Osteoblast (primary cell): ENCODE measurements around the gene DPYSL5. TPM values are rescaled to one million over a fixed set of nuclear protein-coding genes. Genes with fewer than 3 reads are reported as not detected.

ENCODE experiments used
- DNase-seq: peaks from one replicate; pipeline ENCODE4 v3.0.0; 2011; ENCODE audit warnings: low spot score, mixed read lengths; ENCODE audit not compliant: insufficient read length; ENCODE audit errors: missing footprints
- H2AFZ ChIP-seq: 2 replicates; pipeline ENCODE4 v1.6.0; 2011; ENCODE audit warnings: mild to moderate bottlenecking, low read length
- H3K27ac ChIP-seq: 2 replicates; pipeline ENCODE4 v1.5.1; 2011; ENCODE audit warnings: mild to moderate bottlenecking, low read depth, low read length, moderate library complexity
- H3K27me3 ChIP-seq: 2 replicates; pipeline ENCODE4 v1.6.0; 2012; ENCODE audit warnings: mild to moderate bottlenecking, control low read depth, inconsistent platforms, low read length, moderate library complexity; ENCODE audit not compliant: insufficient read depth
- H3K36me3 ChIP-seq: 2 replicates; pipeline ENCODE4 v1.5.1; 2011; ENCODE audit warnings: mild to moderate bottlenecking, low read length, control low read depth, moderate library complexity; ENCODE audit not compliant: insufficient read depth
- H3K4me1 ChIP-seq: 2 replicates; pipeline ENCODE4 v1.5.1; 2011; ENCODE audit warnings: mild to moderate bottlenecking, low read length, control low read depth, moderate library complexity; ENCODE audit not compliant: insufficient read depth
- H3K4me2 ChIP-seq: 2 replicates; pipeline ENCODE4 v1.6.0; 2011; ENCODE audit warnings: mild to moderate bottlenecking, low read length; ENCODE audit not compliant: insufficient read depth
- H3K4me3 ChIP-seq: fragments of 200-600 bp; sonication (generic); 3 replicates; pipeline ENCODE4 v1.5.1; 2012; ENCODE audit warnings: mild to moderate bottlenecking, low read length, inconsistent platforms; ENCODE audit not compliant: insufficient read depth
- H3K79me2 ChIP-seq: 2 replicates; pipeline ENCODE4 v1.6.0; 2012; ENCODE audit warnings: mild to moderate bottlenecking, low read length, control low read depth, inconsistent platforms; ENCODE audit not compliant: insufficient read depth
- H3K9me3 ChIP-seq: 2 replicates; pipeline ENCODE4 v1.5.1; 2011; ENCODE audit warnings: low read depth, low read length, control low read depth
- H4K20me1 ChIP-seq: 2 replicates; pipeline ENCODE4 v1.6.0; 2012; ENCODE audit warnings: mild to moderate bottlenecking, low read length, control low read depth; ENCODE audit not compliant: insufficient read depth
- total RNA-seq: library from RNA; depleted of rRNA; stranded (reverse); fragments of >200 nt; gene quantifications from 2 replicates; pipeline ENCODE4 v1.2.3, GENCODE V29; 2012
- TF ChIP-seq, protein P1 (sequence below): IDR thresholded peaks from 2 replicates; pipeline ENCODE4 v1.5.1; 2011; ENCODE audit warnings: mild to moderate bottlenecking, low read depth, low read length, moderate library complexity; ENCODE audit errors: extremely low read depth

The DPYSL5 gene
- total RNA-seq, 1 donor = not detected

DNA sequence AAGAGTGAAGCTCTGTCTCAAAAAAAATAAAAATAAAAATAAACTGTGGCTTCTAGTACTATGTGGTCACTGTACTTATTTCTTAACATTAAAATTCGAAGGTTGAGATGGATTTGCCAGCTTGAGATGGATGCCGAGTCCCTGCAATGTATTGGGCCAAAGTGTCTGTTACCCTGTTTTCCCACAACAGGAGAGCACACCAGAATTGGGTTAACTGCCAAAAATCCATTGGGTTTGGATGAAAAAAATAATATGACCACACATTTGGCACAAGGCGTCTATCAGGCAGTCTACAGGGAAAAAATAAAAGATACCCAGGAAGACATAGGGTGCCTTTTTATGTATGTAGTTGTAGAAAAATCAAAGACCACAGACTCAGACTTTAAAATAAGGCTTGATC lies 103.3 kb downstream of the DPYSL5 start:
- no peak overlapping the region for H3K4me2 ChIP-seq
- no peak overlapping the region for H2AFZ ChIP-seq
- TF ChIP-seq, protein P1, sequence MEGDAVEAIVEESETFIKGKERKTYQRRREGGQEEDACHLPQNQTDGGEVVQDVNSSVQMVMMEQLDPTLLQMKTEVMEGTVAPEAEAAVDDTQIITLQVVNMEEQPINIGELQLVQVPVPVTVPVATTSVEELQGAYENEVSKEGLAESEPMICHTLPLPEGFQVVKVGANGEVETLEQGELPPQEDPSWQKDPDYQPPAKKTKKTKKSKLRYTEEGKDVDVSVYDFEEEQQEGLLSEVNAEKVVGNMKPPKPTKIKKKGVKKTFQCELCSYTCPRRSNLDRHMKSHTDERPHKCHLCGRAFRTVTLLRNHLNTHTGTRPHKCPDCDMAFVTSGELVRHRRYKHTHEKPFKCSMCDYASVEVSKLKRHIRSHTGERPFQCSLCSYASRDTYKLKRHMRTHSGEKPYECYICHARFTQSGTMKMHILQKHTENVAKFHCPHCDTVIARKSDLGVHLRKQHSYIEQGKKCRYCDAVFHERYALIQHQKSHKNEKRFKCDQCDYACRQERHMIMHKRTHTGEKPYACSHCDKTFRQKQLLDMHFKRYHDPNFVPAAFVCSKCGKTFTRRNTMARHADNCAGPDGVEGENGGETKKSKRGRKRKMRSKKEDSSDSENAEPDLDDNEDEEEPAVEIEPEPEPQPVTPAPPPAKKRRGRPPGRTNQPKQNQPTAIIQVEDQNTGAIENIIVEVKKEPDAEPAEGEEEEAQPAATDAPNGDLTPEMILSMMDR = no peak
- no peak overlapping the region for H3K4me3 ChIP-seq
- DNase-seq = no peak
- peaks cover 57% of the 10 kb centered on the region for H3K27me3 ChIP-seq
- H3K36me3 ChIP-seq = no peaks in the 10 kb centered on the region
- no peaks in the 10 kb centered on the region for H4K20me1 ChIP-seq
- no peaks in the 10 kb centered on the region for H3K4me1 ChIP-seq
- H3K79me2 ChIP-seq = no peaks in the 10 kb centered on the region
- H3K27ac ChIP-seq = no peak overlapping the region
- no peaks in the 10 kb centered on the region for H3K9me3 ChIP-seq

DNA sequence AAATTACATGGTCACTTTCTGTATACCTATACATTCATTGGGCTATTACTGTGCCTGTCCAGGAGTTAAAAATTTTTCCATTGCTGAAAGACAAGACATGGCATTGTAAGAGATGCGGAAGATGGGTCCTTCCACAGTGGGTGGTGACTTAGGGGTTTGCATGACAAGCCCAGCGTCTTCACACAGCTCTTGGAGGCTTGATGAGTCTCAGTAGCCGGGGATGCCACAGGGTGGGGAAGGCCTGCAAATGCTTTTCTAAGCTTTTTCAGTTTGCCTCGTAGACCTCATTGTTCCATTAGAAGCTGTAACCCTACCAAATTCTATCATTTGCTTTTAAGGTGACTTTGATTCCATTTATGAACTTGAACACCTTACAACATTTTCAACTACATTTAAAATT lies 104.4 kb downstream of the DPYSL5 start:
- H3K79me2 ChIP-seq = no peaks in the 10 kb centered on the region

DNA sequence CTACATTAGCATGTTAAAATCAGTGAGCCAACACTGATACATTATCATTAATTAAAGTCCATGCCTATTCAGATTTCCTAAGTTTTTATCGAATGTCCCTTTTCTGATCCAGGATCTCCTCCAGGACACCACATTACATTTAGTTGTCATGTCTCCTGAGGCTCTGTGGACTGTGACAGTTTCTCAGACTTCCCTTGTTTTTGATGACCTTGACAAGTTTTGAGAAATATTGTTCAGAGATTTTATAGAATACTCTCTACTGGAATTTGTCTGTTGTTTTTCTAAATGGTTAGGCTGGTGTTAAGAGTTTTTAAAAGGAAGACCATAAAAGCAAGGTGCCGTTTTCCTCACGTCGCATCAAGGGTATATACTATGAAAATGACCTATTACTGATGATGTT lies 106.2 kb downstream of the DPYSL5 start:
- no peaks in the 10 kb centered on the region for H3K79me2 ChIP-seq
- H3K27me3 ChIP-seq = peaks cover 79% of the 10 kb centered on the region
- no peaks in the 10 kb centered on the region for H3K36me3 ChIP-seq
- H3K4me2 ChIP-seq = no peak overlapping the region
- H3K4me3 ChIP-seq = no peak overlapping the region
- no peaks in the 10 kb centered on the region for H3K9me3 ChIP-seq
- no peak overlapping the region for H3K27ac ChIP-seq
- no peak overlapping the region for H2AFZ ChIP-seq
- no peak for DNase-seq
- H4K20me1 ChIP-seq = no peaks in the 10 kb centered on the region
- no peaks in the 10 kb centered on the region for H3K4me1 ChIP-seq
- TF ChIP-seq, protein P1 = no peak

More for the DNA sequence above, 104.4 kb downstream of the DPYSL5 start:
- Histone ChIP-seq H3K4me2 (no peak overlapping the region), H2AFZ (no peak overlapping the region), H4K20me1 (no peaks in the 10 kb centered on the region), H3K27ac (no peak overlapping the region), H3K36me3 (no peaks in the 10 kb centered on the region), H3K9me3 (no peaks in the 10 kb centered on the region), H3K27me3 (peaks cover 67% of the 10 kb centered on the region), H3K4me1 (no peaks in the 10 kb centered on the region), H3K4me3 (no peak overlapping the region)
- TF ChIP-seq, protein P1 = no peak
- no peak for DNase-seq

DNA sequence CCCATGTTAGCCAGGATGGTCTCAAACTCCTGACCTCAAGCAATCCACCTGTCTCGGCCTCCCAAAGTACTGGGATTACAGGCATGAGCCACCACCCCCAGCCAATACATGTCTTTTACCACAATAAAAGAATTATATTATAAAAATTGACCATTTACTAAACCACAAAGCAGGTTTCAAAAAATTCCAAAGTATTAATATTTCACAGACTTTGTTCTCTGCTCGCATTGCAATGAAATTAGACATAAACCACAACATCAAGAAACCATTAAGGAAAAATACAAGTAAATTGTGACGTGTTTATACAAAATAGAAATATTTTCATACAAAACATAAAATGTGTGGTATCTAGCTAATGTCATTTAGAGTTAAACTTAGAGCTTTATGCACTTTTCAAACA lies 109.1 kb downstream of the DPYSL5 start:
- TF ChIP-seq, protein P1 = no peak
- Histone ChIP-seq H3K27me3 (peaks cover 79% of the 10 kb centered on the region), H4K20me1 (no peaks in the 10 kb centered on the region), H2AFZ (no peak overlapping the region), H3K4me3 (no peak overlapping the region), H3K4me2 (no peak overlapping the region), H3K36me3 (no peaks in the 10 kb centered on the region), H3K4me1 (no peaks in the 10 kb centered on the region), H3K9me3 (no peaks in the 10 kb centered on the region), H3K27ac (no peak overlapping the region), H3K79me2 (no peaks in the 10 kb centered on the region)
- no peak for DNase-seq
